Astrocyte of the hippocampus (primary cell): Measurements from ENCODE around the gene SHC2.
A peak's percentile ranks its signal among the peaks of the same experiment; 100 is the strongest.
"Not testable (repeated sequence)": the region's sequence is repeated elsewhere in the genome, so short reads cannot be mapped to it uniquely, and the experiment has no call there.

Experiments
- DNase-seq: peaks from one replicate; pipeline ENCODE4 v3.0.0; 2011; ENCODE audit warnings: low read depth, low spot score

Gene SHC2

GRCh38 chr19:468587-469256 lies 7.9 kb upstream of the SHC2 start:
- no peak for DNase-seq

GRCh38 chr19:467554-467953 lies 6.7 kb upstream of the SHC2 start:
- DNase-seq, result no peak

- DNase-seq, result no peak
These were observed 4.4 kb upstream of the SHC2 start for GRCh38 chr19:465056-465816.

- DNase-seq, result no peak
These were observed 3.3 kb upstream of the SHC2 start for GRCh38 chr19:464208-464545.

GRCh38 chr19:463483-464207 lies 2.8 kb upstream of the SHC2 start:
- DNase-seq, result no peak

- DNase-seq, result peak; percentile 31
These were observed 1.1 kb upstream of the SHC2 start for GRCh38 chr19:461721-462551.

GRCh38 chr19:459724-460511 lies 915 bp downstream of the SHC2 start:
- DNase-seq, result peak; percentile 76

GRCh38 chr19:458091-459042 lies 2.5 kb downstream of the SHC2 start:
- no peak for DNase-seq

- no peak for DNase-seq
These were observed 3.2 kb downstream of the SHC2 start for GRCh38 chr19:457636-458035.

GRCh38 chr19:456547-457110 lies 4.2 kb downstream of the SHC2 start:
- DNase-seq, result no peak

- DNase-seq, result no peak
These were observed 4.8 kb downstream of the SHC2 start for GRCh38 chr19:455851-456546.

- no peak for DNase-seq
These were observed 5.7 kb downstream of the SHC2 start for GRCh38 chr19:455031-455705.

- no peak for DNase-seq
These were observed 7.2 kb downstream of the SHC2 start for GRCh38 chr19:453606-454005.

GRCh38 chr19:452829-453228 lies 8.0 kb downstream of the SHC2 start:
- no peak for DNase-seq

- not testable (repeated sequence) for DNase-seq
These were observed 9.8 kb downstream of the SHC2 start for GRCh38 chr19:450912-451481.

GRCh38 chr19:449916-450315 lies 10.9 kb downstream of the SHC2 start:
- DNase-seq, result no peak

- DNase-seq, result no peak
These were observed 12.8 kb downstream of the SHC2 start for GRCh38 chr19:447816-448560.
